HEK293T (cell line): Measurements from ENCODE around the gene AOC1.
A peak's percentile ranks its signal among the peaks of the same experiment; 100 is the strongest.

ENCODE experiments used
- CTCF ChIA-PET: fragments of 350-600 bp; formaldehyde crosslinking; extraction: SDS; loops from one replicate; lab custom pipeline; 2021; ENCODE audit warnings: antibody characterized with exemption, inconsistent platforms; lab: Yijun Ruan, JAX
- POLR2A ChIA-PET: fragments of 350-600 bp; formaldehyde crosslinking; extraction: SDS; loops from one replicate; lab custom pipeline; 2020; ENCODE audit warnings: antibody characterized with exemption, inconsistent platforms; lab: Yijun Ruan, JAX
- DNase-seq: peaks from one replicate; pipeline ENCODE4 v3.0.0; 2012; ENCODE audit warnings: mixed read lengths; ENCODE audit errors: extremely low spot score
- ARNT ChIP-seq: fragments of 450-650 bp; IDR thresholded peaks from 2 replicates; pipeline ENCODE4 v1.6.1; 2017; ENCODE audit warnings: mild to moderate bottlenecking
- BHLHE40 ChIP-seq: fragments of 450-650 bp; IDR thresholded peaks from 2 replicates; pipeline ENCODE4 v1.6.1; 2016; ENCODE audit warnings: mild to moderate bottlenecking, moderate library complexity, borderline replicate concordance
- CTBP1 ChIP-seq: fragments of 450-650 bp; IDR thresholded peaks from 2 replicates; pipeline ENCODE4 v1.6.1; 2016; ENCODE audit warnings: borderline replicate concordance
- ELF4 ChIP-seq: fragments of 450-650 bp; IDR thresholded peaks from 2 replicates; pipeline ENCODE4 v1.6.1; 2017; ENCODE audit warnings: antibody characterized with exemption
- FOXA1 ChIP-seq: fragments of 450-650 bp; IDR thresholded peaks from 2 replicates; pipeline ENCODE4 v1.6.1; 2016; ENCODE audit warnings: mild to moderate bottlenecking
- FOXK2 ChIP-seq: fragments of 450-650 bp; IDR thresholded peaks from 2 replicates; pipeline ENCODE4 v1.6.1; 2016; ENCODE audit warnings: mild to moderate bottlenecking
- FOXM1 ChIP-seq: fragments of 450-650 bp; IDR thresholded peaks from 2 replicates; pipeline ENCODE4 v1.6.1; 2017; ENCODE audit warnings: mild to moderate bottlenecking, borderline replicate concordance
- HDGF ChIP-seq: fragments of 450-650 bp; IDR thresholded peaks from 2 replicates; pipeline ENCODE4 v1.6.1; 2017; ENCODE audit warnings: antibody characterized with exemption, borderline replicate concordance
- L3MBTL2 ChIP-seq: fragments of 450-650 bp; conservative IDR thresholded peaks from 2 replicates; pipeline ENCODE4 v1.6.1; 2016; ENCODE audit warnings: mild to moderate bottlenecking
- LEF1 ChIP-seq: fragments of 450-650 bp; IDR thresholded peaks from 2 replicates; pipeline ENCODE4 v1.6.1; 2017; ENCODE audit warnings: mild to moderate bottlenecking, borderline replicate concordance
- NFRKB ChIP-seq: fragments of 450-650 bp; IDR thresholded peaks from 2 replicates; pipeline ENCODE4 v1.6.1; 2016; ENCODE audit warnings: mild to moderate bottlenecking, moderate library complexity
- SP1 ChIP-seq: fragments of 450-650 bp; IDR thresholded peaks from 2 replicates; pipeline ENCODE4 v1.6.1; 2017
- SUZ12 ChIP-seq: fragments of 450-650 bp; IDR thresholded peaks from 2 replicates; pipeline ENCODE4 v1.6.1; 2016; ENCODE audit warnings: mild to moderate bottlenecking
- TARDBP ChIP-seq: fragments of 450-650 bp; IDR thresholded peaks from 2 replicates; pipeline ENCODE4 v1.6.1; 2016
- ZNF384 ChIP-seq: fragments of 450-650 bp; IDR thresholded peaks from 2 replicates; pipeline ENCODE4 v1.6.1; 2016
- TF ChIP-seq, protein P1 (sequence below): fragments of 450-650 bp; IDR thresholded peaks from 2 replicates; pipeline ENCODE4 v1.6.1; 2016

The AOC1 gene

DNA sequence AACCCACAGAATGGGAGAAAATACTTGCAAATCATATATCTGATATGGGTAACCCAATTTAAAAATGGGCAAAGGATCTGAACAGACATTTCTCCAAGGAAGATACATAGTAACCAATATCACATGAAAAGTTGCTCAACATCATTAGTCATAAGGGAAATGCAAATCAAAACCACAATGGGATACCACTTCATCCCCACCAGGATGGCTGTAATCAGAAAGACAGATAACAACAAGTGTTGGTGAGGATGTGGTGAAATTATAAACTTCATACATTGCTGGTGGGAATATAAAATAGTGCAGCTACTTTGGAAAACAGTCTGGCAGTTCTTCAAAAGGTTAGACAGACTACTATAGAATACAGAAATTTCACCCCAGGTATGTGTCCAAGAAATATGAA lies 19.3 kb downstream of the AOC1 start:
- ChIA-PET POLR2A (no interaction called here), CTCF (no interaction called here)
- DNase-seq: no peak
- TF ChIP-seq SUZ12 (no peak), ELF4 (no peak), NFRKB (no peak), BHLHE40 (no peak), FOXM1 (no peak), TARDBP (no peak), ZNF384 (no peak), LEF1 (no peak)
- TF ChIP-seq, protein P1, sequence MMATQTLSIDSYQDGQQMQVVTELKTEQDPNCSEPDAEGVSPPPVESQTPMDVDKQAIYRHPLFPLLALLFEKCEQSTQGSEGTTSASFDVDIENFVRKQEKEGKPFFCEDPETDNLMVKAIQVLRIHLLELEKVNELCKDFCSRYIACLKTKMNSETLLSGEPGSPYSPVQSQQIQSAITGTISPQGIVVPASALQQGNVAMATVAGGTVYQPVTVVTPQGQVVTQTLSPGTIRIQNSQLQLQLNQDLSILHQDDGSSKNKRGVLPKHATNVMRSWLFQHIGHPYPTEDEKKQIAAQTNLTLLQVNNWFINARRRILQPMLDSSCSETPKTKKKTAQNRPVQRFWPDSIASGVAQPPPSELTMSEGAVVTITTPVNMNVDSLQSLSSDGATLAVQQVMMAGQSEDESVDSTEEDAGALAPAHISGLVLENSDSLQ: no peak

DNA sequence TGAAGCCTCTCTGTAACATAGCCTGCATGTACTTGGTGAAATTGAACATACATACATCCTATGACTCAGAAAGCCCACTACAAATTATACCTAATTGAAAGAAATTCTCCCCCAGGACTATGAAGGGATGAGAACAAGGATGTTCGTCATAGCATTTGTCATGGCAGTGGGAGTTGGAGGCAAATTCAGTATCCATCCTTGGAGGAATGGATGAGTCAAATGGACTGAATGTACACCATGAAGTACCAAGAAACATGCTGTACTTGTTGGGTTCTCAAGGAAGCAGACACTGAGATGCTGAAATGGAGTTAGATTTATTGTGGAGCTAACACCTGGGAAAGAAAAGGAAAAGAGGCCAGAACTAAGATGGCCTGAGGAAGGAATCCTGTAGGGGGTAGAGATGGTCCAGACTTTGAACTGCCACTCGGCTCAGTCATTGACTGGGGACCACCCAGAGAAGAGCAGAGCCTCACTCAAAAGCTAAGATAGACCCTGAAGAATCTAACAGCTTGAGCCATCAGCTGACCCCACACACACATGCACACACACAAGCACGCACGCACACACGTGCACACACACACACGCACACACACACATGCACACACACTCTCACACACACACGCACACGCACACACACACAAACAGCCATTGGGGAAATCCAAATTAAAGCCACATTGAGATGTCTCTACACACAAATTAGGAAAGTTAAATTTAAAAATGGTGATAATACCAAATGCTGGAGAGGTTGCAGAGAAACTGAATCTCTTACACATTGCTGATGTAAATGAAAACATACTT lies 22.3 kb downstream of the AOC1 start:
- no peak for TF ChIP-seq TARDBP
- no peak for TF ChIP-seq BHLHE40
- no peak for TF ChIP-seq ARNT
- TF ChIP-seq CTBP1: no peak
- no peak for TF ChIP-seq NFRKB
- TF ChIP-seq HDGF: no peak
- TF ChIP-seq FOXM1: no peak
- no peak for TF ChIP-seq L3MBTL2
- no peak for TF ChIP-seq ZNF384
- TF ChIP-seq LEF1: no peak
- no peak for TF ChIP-seq SP1
- no peak for TF ChIP-seq FOXA1
- TF ChIP-seq SUZ12: no peak
- TF ChIP-seq ELF4: no peak
- ChIA-PET CTCF (interaction anchor here (1.5 kb wide), 1 partner anchor 10 kb away, joined by 5 read pairs; no protein-coding TSS in a partner anchor), POLR2A (interaction anchor here (1.3 kb wide), 1 partner anchor 154 kb away, joined by 3 read pairs; the partner anchor contains the start of gene ABCB8)
- no peak for DNase-seq

DNA sequence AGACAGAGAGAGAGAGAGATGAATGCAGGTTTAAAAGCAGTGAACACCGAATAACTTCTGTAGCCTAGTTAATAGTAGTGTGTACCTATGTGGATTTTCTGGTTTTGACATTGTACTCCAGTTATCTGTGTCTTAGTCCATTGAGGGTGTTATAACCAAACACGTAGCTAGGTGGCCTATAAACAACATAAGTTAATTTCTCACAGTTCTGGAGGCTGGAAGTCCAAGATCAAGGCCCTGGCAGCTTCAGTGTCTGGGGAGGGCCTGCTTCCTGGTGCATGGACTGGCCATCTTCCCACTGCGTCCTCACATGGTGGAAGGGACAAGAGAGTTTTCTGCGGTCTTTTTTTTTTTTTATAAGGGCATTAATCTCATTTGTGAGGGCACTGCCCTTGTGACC lies 23.5 kb downstream of the AOC1 start:
- TF ChIP-seq FOXK2 (no peak), BHLHE40 (no peak), TARDBP (no peak), HDGF (no peak), ELF4 (no peak), SUZ12 (no peak), ARNT (no peak), SP1 (no peak), ZNF384 (no peak)
- TF ChIP-seq, protein P1: no peak
- POLR2A ChIA-PET: interaction anchor here (1.3 kb wide), 1 partner anchor 152 kb away, joined by 3 read pairs; the partner anchor contains the start of gene ABCB8
- no peak for DNase-seq
- CTCF ChIA-PET: interaction anchor here (0.6 to 2.1 kb wide), 12 partner anchors 8 to 1983 kb away, joined by 3 to 12 read pairs (median 6); no protein-coding TSS in a partner anchor

DNA sequence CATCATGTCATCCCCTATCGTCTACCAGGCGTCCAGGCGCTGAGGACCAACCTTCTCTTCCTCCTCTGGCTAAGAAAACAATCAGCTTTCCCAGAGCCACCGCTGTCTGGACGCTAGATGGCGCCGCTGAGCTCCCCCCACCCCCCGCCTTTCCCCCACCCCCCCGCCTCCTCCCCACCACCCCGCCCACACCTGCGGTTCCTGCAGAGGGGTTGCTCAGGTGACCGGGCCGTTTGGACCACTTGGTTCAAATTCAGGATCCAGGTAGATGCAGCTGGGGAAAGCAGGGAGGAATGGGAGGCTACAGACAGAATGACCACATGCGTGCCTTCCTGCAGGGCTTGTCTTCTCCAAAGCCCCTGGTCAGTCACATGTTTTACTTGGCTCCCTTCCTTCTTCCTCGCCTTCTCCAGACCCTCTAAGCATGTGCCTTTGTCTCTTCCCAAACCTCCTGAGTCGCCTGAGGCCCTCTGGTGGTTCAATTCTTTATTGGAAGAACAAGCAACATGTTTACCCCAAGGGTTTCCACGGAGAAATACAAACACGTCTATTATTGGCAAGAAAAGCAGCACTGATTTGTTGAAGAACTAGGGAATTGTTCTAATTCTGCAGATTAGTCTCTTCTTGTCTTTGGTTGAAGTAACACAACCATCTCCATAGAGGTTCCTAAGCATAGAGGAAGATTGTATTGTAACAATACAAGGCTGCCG lies 24.7 kb downstream of the AOC1 start:
- no peak for TF ChIP-seq LEF1
- TF ChIP-seq ELF4: no peak
- no peak for TF ChIP-seq BHLHE40
- TF ChIP-seq L3MBTL2: peak; percentile 86
- no peak for TF ChIP-seq ZNF384
- ChIA-PET CTCF (interaction anchor here (0.7 to 2.1 kb wide), 14 partner anchors 9 to 141 kb away, joined by 3 to 12 read pairs (median 6); no protein-coding TSS in a partner anchor), POLR2A (no interaction called here)
- peak; percentile 93 for DNase-seq

DNA sequence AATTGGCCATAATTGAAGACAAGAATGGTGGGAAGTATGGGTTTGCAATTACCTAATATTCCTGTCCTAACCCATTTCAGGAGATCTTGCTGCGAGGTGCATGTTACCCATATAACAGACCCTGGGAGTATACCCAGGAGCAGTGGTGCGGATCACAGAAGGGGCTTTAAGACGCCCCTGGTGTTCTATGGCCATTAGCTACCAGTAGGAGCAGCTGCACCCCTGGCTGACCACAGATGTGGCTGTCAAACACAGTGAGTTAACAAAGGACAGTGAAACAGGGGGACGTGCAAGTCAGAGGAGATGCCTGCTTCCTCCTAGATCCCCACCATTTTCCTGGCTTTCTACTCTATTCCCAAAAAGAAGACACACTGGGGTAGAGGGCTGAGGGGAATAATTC lies 25.2 kb downstream of the AOC1 start:
- CTCF ChIA-PET: interaction anchor here (0.7 to 2.1 kb wide), 10 partner anchors 10 to 142 kb away, joined by 3 to 12 read pairs (median 6); no protein-coding TSS in a partner anchor

More for the DNA sequence above, 25.2 kb downstream of the AOC1 start:
- peak; percentile 8 for DNase-seq
- POLR2A ChIA-PET: no interaction called here
- TF ChIP-seq FOXK2 (no peak), FOXA1 (no peak), TARDBP (no peak), SP1 (no peak), SUZ12 (no peak), ELF4 (no peak), LEF1 (no peak), L3MBTL2 (no peak), FOXM1 (no peak), ARNT (no peak), BHLHE40 (no peak)
- TF ChIP-seq, protein P1: no peak
